ENCODE measurements around the gene LGMN. TPM values are rescaled to one million over a fixed set of nuclear protein-coding genes. Genes with fewer than 3 reads are reported as not detected.
A peak's percentile ranks its signal among the peaks of the same experiment; 100 is the strongest.

LGMN gene
- total and polyA plus RNA-seq, 2 of the 13 experiments (the other 11 are each of a cell fraction or from before 2014, with no cell fraction given): 28.9 to 76.4 TPM

DNA sequence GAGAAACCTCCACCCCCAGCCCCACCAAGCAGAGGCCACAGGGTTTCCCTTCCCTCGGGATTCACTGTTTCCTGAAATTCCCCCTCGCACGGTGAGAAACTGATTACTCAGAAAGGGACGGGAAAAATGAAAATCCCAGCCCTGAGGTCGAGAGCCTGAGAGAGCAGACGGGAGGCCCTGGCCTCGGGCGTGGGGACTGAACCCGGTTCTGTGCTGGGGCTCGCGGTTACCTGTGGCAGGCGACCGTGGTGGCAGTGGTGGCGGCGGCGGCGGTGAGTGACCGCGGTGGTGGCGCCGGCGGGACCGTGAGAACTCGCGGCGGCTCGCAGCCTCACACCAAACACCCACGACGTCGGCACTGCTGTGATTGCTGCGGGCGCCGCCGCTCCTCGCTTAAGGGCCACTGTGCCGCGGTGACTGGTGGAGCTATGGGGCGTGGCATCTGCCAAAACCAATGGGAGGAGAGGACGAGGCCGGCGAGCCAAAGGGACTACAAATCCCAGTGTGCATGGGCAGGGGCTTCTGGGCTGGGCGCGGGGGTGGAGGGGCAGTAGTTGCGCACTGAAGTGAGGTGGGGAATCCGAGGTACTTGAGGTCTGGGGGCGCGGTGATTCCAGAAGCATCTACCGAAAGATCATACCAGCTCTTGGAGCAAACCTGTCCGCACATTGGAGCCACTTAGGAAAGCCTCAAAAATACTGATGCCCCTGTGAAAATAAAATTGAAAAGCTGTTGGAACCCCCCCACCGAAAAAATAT lies at the start of gene LGMN (continued):
- TF ChIP-seq ZNF530 (CRISPR knock-in tag; IDR thresholded peaks at IDR 0.05; ENCODE audit: low read depth) (no peak), NCOA5 (CRISPR knock-in tag; IDR thresholded peaks at IDR 0.05) (no peak), ZKSCAN5 (CRISPR knock-in tag; IDR thresholded peaks at IDR 0.05) (no peak), ZNF775 (CRISPR knock-in tag; IDR thresholded peaks at IDR 0.05; ENCODE audit: borderline replicate concordance) (no peak), KDM5B (CRISPR knock-in tag; IDR thresholded peaks at IDR 0.05; ENCODE audit: borderline replicate concordance) (peak; percentile 88; the same call in 1 of the 2 replicates), HMGA1 (CRISPR knock-in tag; conservative IDR thresholded peaks at IDR 0.05) (no peak), PPARG (CRISPR knock-in tag; conservative IDR thresholded peaks at IDR 0.05) (no peak), ZNF616 (CRISPR knock-in tag; IDR thresholded peaks at IDR 0.05; ENCODE audit: low read depth) (0 out of 2 replicates have a peak, but pooled peaks have one; percentile 27), MEIS2 (CRISPR knock-in tag; IDR thresholded peaks at IDR 0.05) (0 out of 2 replicates have a peak, but pooled peaks have one; percentile 13), HNF4A (CRISPR knock-in tag; IDR thresholded peaks at IDR 0.05) (no peak), ZNF740 (CRISPR knock-in tag; IDR thresholded peaks at IDR 0.05) (no peak; the same call in 1 of the 2 replicates), MAFF (IDR thresholded peaks at IDR 0.05; ENCODE audit: low read depth, low read length) (no peak), RFX1 (IDR thresholded peaks at IDR 0.05) (no peak), ZNF317 (CRISPR knock-in tag; IDR thresholded peaks at IDR 0.05) (peak; percentile 74), THYN1 (CRISPR knock-in tag; IDR thresholded peaks at IDR 0.05; ENCODE audit: borderline replicate concordance, low read depth) (no peak), NFYC (CRISPR knock-in tag; IDR thresholded peaks at IDR 0.05) (peak; percentile 86), ZSCAN12 (CRISPR knock-in tag; IDR thresholded peaks at IDR 0.05) (no peak), FLYWCH1 (CRISPR knock-in tag; IDR thresholded peaks at IDR 0.05) (no peak), TMF1 (CRISPR knock-in tag; IDR thresholded peaks at IDR 0.05; ENCODE audit: low read depth) (no peak)
- TF ChIP-seq, protein P1, sequence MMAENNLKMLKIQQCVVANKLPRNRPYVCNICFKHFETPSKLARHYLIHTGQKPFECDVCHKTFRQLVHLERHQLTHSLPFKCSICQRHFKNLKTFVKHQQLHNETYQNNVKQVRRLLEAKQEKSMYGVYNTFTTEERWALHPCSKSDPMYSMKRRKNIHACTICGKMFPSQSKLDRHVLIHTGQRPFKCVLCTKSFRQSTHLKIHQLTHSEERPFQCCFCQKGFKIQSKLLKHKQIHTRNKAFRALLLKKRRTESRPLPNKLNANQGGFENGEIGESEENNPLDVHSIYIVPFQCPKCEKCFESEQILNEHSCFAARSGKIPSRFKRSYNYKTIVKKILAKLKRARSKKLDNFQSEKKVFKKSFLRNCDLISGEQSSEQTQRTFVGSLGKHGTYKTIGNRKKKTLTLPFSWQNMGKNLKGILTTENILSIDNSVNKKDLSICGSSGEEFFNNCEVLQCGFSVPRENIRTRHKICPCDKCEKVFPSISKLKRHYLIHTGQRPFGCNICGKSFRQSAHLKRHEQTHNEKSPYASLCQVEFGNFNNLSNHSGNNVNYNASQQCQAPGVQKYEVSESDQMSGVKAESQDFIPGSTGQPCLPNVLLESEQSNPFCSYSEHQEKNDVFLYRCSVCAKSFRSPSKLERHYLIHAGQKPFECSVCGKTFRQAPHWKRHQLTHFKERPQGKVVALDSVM (CRISPR knock-in tag; IDR thresholded peaks at IDR 0.05): peak; percentile 63; the same call in 1 of the 2 replicates
- TF ChIP-seq, protein P2, sequence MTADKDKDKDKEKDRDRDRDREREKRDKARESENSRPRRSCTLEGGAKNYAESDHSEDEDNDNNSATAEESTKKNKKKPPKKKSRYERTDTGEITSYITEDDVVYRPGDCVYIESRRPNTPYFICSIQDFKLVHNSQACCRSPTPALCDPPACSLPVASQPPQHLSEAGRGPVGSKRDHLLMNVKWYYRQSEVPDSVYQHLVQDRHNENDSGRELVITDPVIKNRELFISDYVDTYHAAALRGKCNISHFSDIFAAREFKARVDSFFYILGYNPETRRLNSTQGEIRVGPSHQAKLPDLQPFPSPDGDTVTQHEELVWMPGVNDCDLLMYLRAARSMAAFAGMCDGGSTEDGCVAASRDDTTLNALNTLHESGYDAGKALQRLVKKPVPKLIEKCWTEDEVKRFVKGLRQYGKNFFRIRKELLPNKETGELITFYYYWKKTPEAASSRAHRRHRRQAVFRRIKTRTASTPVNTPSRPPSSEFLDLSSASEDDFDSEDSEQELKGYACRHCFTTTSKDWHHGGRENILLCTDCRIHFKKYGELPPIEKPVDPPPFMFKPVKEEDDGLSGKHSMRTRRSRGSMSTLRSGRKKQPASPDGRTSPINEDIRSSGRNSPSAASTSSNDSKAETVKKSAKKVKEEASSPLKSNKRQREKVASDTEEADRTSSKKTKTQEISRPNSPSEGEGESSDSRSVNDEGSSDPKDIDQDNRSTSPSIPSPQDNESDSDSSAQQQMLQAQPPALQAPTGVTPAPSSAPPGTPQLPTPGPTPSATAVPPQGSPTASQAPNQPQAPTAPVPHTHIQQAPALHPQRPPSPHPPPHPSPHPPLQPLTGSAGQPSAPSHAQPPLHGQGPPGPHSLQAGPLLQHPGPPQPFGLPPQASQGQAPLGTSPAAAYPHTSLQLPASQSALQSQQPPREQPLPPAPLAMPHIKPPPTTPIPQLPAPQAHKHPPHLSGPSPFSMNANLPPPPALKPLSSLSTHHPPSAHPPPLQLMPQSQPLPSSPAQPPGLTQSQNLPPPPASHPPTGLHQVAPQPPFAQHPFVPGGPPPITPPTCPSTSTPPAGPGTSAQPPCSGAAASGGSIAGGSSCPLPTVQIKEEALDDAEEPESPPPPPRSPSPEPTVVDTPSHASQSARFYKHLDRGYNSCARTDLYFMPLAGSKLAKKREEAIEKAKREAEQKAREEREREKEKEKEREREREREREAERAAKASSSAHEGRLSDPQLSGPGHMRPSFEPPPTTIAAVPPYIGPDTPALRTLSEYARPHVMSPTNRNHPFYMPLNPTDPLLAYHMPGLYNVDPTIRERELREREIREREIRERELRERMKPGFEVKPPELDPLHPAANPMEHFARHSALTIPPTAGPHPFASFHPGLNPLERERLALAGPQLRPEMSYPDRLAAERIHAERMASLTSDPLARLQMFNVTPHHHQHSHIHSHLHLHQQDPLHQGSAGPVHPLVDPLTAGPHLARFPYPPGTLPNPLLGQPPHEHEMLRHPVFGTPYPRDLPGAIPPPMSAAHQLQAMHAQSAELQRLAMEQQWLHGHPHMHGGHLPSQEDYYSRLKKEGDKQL (CRISPR knock-in tag; IDR thresholded peaks at IDR 0.05; ENCODE audit: low read depth): 0 out of 2 replicates have a peak, but pooled peaks have one; percentile 17
- TF ChIP-seq, protein P3, sequence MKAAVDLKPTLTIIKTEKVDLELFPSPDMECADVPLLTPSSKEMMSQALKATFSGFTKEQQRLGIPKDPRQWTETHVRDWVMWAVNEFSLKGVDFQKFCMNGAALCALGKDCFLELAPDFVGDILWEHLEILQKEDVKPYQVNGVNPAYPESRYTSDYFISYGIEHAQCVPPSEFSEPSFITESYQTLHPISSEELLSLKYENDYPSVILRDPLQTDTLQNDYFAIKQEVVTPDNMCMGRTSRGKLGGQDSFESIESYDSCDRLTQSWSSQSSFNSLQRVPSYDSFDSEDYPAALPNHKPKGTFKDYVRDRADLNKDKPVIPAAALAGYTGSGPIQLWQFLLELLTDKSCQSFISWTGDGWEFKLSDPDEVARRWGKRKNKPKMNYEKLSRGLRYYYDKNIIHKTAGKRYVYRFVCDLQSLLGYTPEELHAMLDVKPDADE (CRISPR knock-in tag; IDR thresholded peaks at IDR 0.05): no peak
